ENCODE results near the gene CSMD2. TPM values are rescaled to one million over a fixed set of nuclear protein-coding genes. Genes with fewer than 3 reads are reported as not detected.

The CSMD2 gene
- total and polyA plus RNA-seq, 2 of the 4 experiments (the other 2 are of a cell fraction) = under 0.01 to 0.36 TPM

GRCh38 chr1:33792216-33792615 lies 372.8 kb downstream of the CSMD2 start:
- Histone ChIP-seq H4K5ac (ENCODE audit: low read depth, low read length) (no peak overlapping the region), H3K56ac (ENCODE audit: extremely low read depth, insufficient read depth, low read length) (no peak overlapping the region), H4K91ac (ENCODE audit: insufficient read depth, low read depth, low read length) (no peak overlapping the region), H3K9me1 (ENCODE audit: insufficient read depth, low read length) (no peaks in the 10 kb centered on the region), H3K27me3 (ENCODE audit: control insufficient read depth, insufficient read depth, low read length) (no peaks in the 10 kb centered on the region), H2BK15ac (ENCODE audit: low read depth, low read length) (no peak overlapping the region), H3K9me3 (ENCODE audit: control insufficient read depth, insufficient read depth, low read length) (peaks cover 17% of the 10 kb centered on the region), H3K9ac (ENCODE audit: low read depth, low read length) (no peak overlapping the region), H3K4ac (ENCODE audit: low read depth, low read length) (no peak overlapping the region), H3K27ac (ENCODE audit: insufficient read depth, low read length) (no peak overlapping the region), H2BK120ac (ENCODE audit: low read depth, low read length) (no peak overlapping the region), H2BK5ac (ENCODE audit: low read depth, low read length, poor library complexity, severe bottlenecking) (no peak overlapping the region), H2AK5ac (ENCODE audit: low read depth, low read length) (no peak overlapping the region), H2AFZ (replicated peaks; ENCODE audit: low read length, poor library complexity) (no peak overlapping the region), H3K18ac (ENCODE audit: low read depth, low read length) (no peak overlapping the region), H3K4me2 (ENCODE audit: low read depth, low read length) (no peak overlapping the region), H4K8ac (ENCODE audit: low read depth in 2 of 2, low read length in 2 of 2) (no peak overlapping the region), H3K23ac (ENCODE audit: low read depth, low read length) (no peak overlapping the region), H3K36me3 (ENCODE audit: control insufficient read depth, insufficient read depth, low read length) (no peaks in the 10 kb centered on the region), H2BK20ac (ENCODE audit: low read depth, low read length) (no peak overlapping the region), H4K20me1 (ENCODE audit: insufficient read depth, low read length) (no peaks in the 10 kb centered on the region), H3K14ac (replicated peaks; ENCODE audit: low read depth, low read length) (no peak overlapping the region), H3K79me1 (ENCODE audit: low read depth in 1 of 2, low read length in 2 of 2) (no peaks in the 10 kb centered on the region), H3K4me3 (ENCODE audit: insufficient read depth, low read depth, low read length) (no peak overlapping the region), H2AK9ac (replicated peaks; ENCODE audit: low read depth, low read length, poor library complexity) (no peak overlapping the region), H3K4me1 (ENCODE audit: control insufficient read depth, insufficient read depth, low read length) (no peaks in the 10 kb centered on the region)
- DNase-seq (no peak), ATAC-seq (ENCODE audit: low read depth) (no peak)
- TF ChIP-seq ELK1 (IDR thresholded peaks at IDR 0.05; ENCODE audit: borderline replicate concordance, low read depth, low read length) (no peak), NFE2L2 (IDR thresholded peaks at IDR 0.05; ENCODE audit: low read depth, low read length) (no peak), USF2 (IDR thresholded peaks at IDR 0.05; ENCODE audit: low read depth, low read length) (no peak), MAFK (IDR thresholded peaks at IDR 0.05; ENCODE audit: low read depth, low read length) (no peak), CHD1 (IDR thresholded peaks at IDR 0.05; ENCODE audit: low read depth, low read length) (no peak), CEBPB (IDR thresholded peaks at IDR 0.05; ENCODE audit: low read depth, low read length) (no peak), BHLHE40 (IDR thresholded peaks at IDR 0.05; ENCODE audit: low read depth, low read length) (no peak), SMC3 (IDR thresholded peaks at IDR 0.05; ENCODE audit: low read depth, low read length) (no peak)
- intact Hi-C loops (cut with micrococcal nuclease) (no loop called here), in situ Hi-C loops (cut with MboI; ENCODE audit: low sequenced_read_pairs) (no loop called here), dilution Hi-C loops (cut with HindIII; ENCODE audit: low sequenced_read_pairs, unreplicated experiment) (no loop called here)
- BruUV-seq (replicated peaks) = no TSS peak
- ChIA-PET CTCF (no interaction called here), POLR2A (ENCODE audit: unreplicated experiment) (no interaction called here)
- WGBS, 2 experiments (ENCODE audit: extremely low coverage in 2 of 2, insufficient read length in 1 of 2) = no CpG with 5 or more reads among the region's 4 CpGs
